Lower leg skin (tissue), 4 donors: ENCODE results near the gene TAS1R1. TPM values are rescaled to one million over a fixed set of nuclear protein-coding genes. Genes with fewer than 3 reads are reported as not detected.

ENCODE experiments used
- DNase-seq, 2 donors: peaks; one replicate each; pipeline ENCODE4 v3.0.0-alpha.2; 2019; ENCODE audit warnings: low spot score in 2 of 2
- H3K4me3 ChIP-seq: fragments of 200-600 bp; sonication (generic); 2 replicates; pipeline ENCODE4 v1.5.1; 2017; ENCODE audit warnings: mild to moderate bottlenecking, low read depth; ENCODE audit not compliant: poor library complexity, severe bottlenecking
- POLR2A ChIP-seq, 2 donors: fragments of 450-650 bp; IDR thresholded peaks; one replicate each; pipeline ENCODE4 v1.6.1; 2016 to 2017; ENCODE audit warnings: antibody characterized with exemption in 2 of 2, mild to moderate bottlenecking in 1 of 2, moderate library complexity in 1 of 2
- WGBS, 2 donors: methylation state at CpG; one replicate each; pipeline ENCODE4 v1.1.5; 2018; 5-methylcytosine and 5-hydroxymethylcytosine counted together
- intact Hi-C: fragments of 100-400 bp; cut with DNase I; formaldehyde crosslinking; loops from one replicate; pipeline ENCODE4 v1.15.0; 2023; ENCODE audit warnings: low total_unique reads
- total RNA-seq, 4 donors: library from RNA; depleted of rRNA; stranded (reverse); fragments of >200 nt; gene quantifications; one replicate each; pipeline ENCODE4 v1.1.0, GENCODE V29; 2016
- TF ChIP-seq, protein P1 (sequence below), 3 donors: fragments of 450-650 bp; IDR thresholded peaks; one replicate each; pipeline ENCODE4 v1.5.1; 2016; ENCODE audit warnings: antibody characterized with exemption in 3 of 3, mild to moderate bottlenecking in 3 of 3, moderate library complexity in 2 of 3

Gene TAS1R1
- total RNA-seq, 4 donors from 2014 or later = 0.27 to 0.39 TPM; not detected in 2

DNA sequence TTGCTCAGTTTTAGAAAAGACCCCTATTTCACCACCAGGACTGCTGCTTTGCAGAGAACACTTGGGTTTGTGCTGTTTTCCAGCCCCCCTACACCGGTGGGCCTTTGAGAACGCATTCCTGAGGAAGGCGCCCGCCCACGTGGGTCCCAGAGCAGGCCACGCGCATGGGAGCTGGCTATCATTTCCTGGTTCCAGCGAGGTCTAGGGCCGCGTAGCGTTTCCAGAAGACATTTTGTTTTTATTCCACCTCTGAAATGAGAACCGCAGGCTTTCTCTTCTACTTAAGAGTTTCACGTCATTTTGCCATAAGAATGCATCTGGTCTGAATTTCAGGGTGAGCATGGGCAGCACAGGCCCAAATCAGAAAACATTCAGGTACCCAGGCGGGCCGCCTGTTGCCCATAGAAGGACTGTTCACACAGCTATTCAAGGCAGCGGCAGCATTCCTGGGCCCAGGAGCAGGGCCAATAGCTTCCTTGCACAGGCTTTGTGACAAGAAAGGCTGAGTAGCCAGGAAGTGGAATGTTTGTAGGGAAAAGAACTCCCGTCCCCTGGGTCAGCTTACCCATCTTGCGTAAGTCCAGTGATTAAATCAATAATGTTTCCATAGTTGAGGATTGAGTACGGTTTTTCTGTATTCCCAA is 48.9 kb downstream of the TAS1R1 start:
- peak overlapping the region; percentile 45 for H3K4me3 ChIP-seq
- TF ChIP-seq POLR2A (IDR thresholded peaks at IDR 0.05) = no peak
- TF ChIP-seq, protein P1, sequence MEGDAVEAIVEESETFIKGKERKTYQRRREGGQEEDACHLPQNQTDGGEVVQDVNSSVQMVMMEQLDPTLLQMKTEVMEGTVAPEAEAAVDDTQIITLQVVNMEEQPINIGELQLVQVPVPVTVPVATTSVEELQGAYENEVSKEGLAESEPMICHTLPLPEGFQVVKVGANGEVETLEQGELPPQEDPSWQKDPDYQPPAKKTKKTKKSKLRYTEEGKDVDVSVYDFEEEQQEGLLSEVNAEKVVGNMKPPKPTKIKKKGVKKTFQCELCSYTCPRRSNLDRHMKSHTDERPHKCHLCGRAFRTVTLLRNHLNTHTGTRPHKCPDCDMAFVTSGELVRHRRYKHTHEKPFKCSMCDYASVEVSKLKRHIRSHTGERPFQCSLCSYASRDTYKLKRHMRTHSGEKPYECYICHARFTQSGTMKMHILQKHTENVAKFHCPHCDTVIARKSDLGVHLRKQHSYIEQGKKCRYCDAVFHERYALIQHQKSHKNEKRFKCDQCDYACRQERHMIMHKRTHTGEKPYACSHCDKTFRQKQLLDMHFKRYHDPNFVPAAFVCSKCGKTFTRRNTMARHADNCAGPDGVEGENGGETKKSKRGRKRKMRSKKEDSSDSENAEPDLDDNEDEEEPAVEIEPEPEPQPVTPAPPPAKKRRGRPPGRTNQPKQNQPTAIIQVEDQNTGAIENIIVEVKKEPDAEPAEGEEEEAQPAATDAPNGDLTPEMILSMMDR (IDR thresholded peaks at IDR 0.05) = no peak
- 5 to 14% methylated on average over 19 of the region's 19 CpGs for WGBS, 2 donors
- peak; percentile 65 to 95 for DNase-seq
- intact Hi-C loops = no loop called here

DNA sequence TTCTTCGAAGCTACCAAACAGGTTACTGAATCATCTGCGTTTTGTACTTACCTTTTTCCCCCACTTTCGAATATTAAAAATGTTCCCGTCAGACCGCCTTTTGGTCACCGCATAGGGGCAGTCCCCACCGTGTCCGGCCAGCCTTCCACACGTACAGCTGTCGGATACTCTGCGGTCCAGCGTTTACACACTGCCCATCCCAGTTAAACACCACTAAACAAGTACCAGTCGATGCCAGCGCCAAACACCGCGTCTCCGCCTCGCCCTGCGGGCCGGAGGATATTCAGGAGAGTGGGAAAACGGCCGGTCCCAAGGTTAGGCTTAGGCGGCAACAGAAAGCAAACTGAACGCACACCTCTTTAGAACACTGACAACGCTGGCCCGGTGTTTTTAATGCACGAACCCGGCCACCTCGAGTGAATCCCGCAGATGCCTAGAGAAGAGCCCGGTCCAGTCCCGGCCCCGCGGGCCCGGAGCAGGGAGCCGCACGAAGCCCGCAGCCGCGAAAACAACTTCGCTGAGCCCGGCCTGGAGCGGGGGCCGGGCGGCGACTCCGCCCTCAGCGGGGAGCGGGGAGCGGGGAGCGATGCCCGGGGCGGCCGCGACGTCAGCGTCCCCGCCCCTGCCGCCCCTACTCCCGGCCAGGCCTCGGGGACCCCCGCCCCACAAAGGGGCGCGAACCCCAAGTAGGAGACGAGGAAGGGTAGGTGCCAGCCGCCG is 57.7 kb downstream of the TAS1R1 start:
- peak in 1 of 2 donors; percentile 93 for DNase-seq

DNA sequence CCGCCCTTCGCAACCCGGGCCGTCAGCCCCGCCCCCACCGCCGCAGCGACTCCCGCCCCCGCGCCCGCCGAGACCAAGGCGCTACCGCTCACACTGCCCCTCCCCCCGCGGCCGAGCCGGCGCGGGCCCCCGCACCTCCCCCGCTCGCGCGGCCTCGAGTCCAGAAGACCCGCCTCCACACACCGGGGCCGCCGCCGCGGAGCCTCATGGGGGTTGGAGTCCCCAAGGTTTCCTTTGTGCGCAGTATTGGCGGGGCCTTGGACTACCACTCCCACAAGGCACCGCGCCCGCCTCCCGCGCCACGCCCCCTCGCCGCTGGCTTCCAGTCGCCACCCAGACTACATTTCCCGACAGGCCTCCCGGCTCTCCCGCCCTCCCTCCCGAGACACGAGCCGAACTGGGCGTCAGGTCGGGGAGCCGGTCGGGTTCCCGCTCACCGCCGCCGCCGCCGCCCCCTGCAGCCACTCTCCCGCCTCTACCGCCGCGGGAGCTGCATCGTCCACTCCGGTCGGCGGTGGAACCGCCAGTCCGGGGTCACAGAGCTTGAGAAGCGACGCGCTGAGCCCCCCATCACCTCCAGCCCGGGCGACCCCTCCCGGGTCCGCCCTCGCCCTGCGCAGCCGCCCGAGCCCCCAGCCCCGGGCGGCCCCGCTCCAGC is 58.4 kb downstream of the TAS1R1 start, which contains the start of gene PHF13:
Gene PHF13 (plus strand): TSS at position 371 of the 658 bp plus-strand sequence. CDS start 336 bp downstream, outside the sequence.
- no peak for TF ChIP-seq POLR2A (IDR thresholded peaks at IDR 0.05)
- TF ChIP-seq, protein P1 (IDR thresholded peaks at IDR 0.05) = no peak
- H3K4me3 ChIP-seq = peak within 1 kb of the TSS; percentile 87
- intact Hi-C loops = no loop called here
- 0% methylated on average over 4 to 19 of the region's 84 CpGs for WGBS, 2 donors
- DNase-seq = peak; percentile 99 to 100

More for the DNA sequence above, 57.7 kb downstream of the TAS1R1 start:
- intact Hi-C loops = no loop called here
- peak overlapping the region; percentile 67 for H3K4me3 ChIP-seq
- TF ChIP-seq POLR2A (IDR thresholded peaks at IDR 0.05) = no peak
- TF ChIP-seq, protein P1 (IDR thresholded peaks at IDR 0.05) = no peak
- WGBS, 2 donors = 0% methylated on average over 36 to 59 of the region's 67 CpGs

DNA sequence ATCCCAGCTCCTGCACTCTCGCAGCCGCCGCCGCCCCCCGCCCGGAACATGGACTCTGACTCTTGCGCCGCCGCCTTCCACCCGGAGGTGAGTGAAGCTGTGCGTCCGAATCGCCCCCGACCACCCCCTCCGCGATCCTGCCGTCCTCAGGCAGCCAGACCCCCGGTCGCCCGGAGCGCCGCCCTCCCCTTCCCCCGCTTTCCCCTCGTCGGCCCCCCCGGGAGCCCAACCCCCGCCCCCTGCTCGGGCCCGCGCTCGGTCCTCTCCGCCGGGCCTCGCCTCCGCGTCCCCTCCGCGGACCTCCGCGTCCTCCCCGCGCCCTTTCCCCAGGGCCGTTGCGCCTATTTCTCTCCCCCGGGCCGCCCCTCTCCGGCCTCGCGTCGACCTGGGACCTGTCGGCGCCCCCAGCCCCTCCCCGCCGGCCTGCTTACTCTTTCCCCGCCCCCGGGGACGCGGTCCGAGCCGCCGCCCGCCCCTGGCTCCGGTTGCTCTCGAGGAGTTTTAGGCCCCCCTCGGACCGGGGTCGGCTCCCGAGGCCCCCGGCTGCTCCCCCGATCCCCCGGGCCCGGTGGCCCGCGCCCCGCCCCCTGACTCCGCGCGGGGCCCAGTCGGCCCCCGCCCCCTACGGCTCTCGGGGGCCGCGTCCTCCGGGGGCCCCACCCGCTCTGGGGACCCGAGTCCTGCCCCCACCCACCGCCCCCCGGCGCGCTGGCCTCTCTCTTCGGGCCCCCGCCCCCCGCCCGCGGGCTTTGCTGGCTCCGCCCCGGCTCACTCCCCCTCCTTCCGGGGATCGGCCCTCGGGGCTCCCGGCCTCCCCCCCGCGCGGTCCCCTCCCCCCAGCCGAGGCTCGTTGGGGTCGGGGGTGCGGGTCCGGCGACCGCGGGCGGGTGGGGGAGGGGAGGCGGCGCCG is 59.2 kb downstream of the TAS1R1 start:
- peak overlapping the region; percentile 87 for H3K4me3 ChIP-seq
- intact Hi-C loops = no loop called here
- TF ChIP-seq, protein P1 (IDR thresholded peaks at IDR 0.05) = no peak
- no peak for TF ChIP-seq POLR2A (IDR thresholded peaks at IDR 0.05)
- DNase-seq = no peak
- 0 to 1% methylated on average over 4 to 47 of the region's 117 CpGs for WGBS, 2 donors
